Spleen (tissue), 7 donors: ENCODE data around the gene TSHZ2.

Experiments
- CTCF ChIP-seq, 11 experiments: fragments of 200-600 bp in 7 of 11; fragments of 450-650 bp in 4 of 11; sonication (generic) in 4 of 11; IDR thresholded peaks in 8 of 11; conservative IDR thresholded peaks in 3 of 11; 1 replicate in 7 of 11; 2 replicates in 4 of 11; pipeline versions ENCODE4 v1.4.0 to v1.8.0; 2016 to 2021; ENCODE audit warnings: antibody characterized with exemption in 11 of 11, inconsistent platforms in 4 of 11, mild to moderate bottlenecking in 1 of 11
- POLR2A ChIP-seq, 3 donors: fragments of 450-650 bp; IDR thresholded peaks; one replicate each; pipeline ENCODE4 v1.5.1; 2017; ENCODE audit warnings: antibody characterized with exemption in 3 of 3, mild to moderate bottlenecking in 1 of 3
- POLR2AphosphoS5 ChIP-seq, 3 donors: sonication (generic); formaldehyde crosslinking; IDR thresholded peaks; one replicate each; pipeline ENCODE4 v1.5.1; 2017; ENCODE audit warnings: antibody characterized with exemption in 3 of 3
- donor health status: DM: no; HTN: no; CAD: no; lungs with moderate emphysema.
- donor health status: DM: no; HTN: no; CAD: no.
- donor health status: DM: no; HTN: no; CAD: no.

DNA sequence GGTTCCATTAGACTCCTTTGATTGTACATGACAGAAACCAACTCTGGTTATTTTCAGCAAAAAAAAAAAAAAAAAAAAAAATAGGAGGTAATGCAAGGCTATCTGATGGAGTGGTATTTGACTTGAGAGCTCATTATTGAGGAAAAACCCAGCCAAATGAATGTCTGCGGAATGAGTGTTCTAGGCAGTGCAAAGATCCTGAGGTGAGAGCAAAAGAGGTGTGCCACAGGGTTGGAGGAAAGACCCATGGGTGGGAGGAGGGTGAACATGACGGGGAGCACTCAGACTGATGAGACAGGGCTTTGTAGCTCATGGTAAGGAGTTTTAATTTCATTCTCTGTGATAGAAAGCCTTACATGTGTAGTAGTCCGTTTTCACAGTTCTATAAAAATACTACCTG, 188.9 kb downstream of the TSHZ2 start:
- TF ChIP-seq CTCF (IDR thresholded peaks at IDR 0.05 in 8 of 11, conservative IDR thresholded peaks at IDR 0.05 in 3 of 11) (no peak), POLR2AphosphoS5 (IDR thresholded peaks at IDR 0.05) (no peak), POLR2A (IDR thresholded peaks at IDR 0.05) (no peak)
